Measurements from ENCODE around the gene LHPP.
"Not testable (repeated sequence)": the region's sequence is repeated elsewhere in the genome, so short reads cannot be mapped to it uniquely, and the experiment has no call there.

Gene LHPP

DNA sequence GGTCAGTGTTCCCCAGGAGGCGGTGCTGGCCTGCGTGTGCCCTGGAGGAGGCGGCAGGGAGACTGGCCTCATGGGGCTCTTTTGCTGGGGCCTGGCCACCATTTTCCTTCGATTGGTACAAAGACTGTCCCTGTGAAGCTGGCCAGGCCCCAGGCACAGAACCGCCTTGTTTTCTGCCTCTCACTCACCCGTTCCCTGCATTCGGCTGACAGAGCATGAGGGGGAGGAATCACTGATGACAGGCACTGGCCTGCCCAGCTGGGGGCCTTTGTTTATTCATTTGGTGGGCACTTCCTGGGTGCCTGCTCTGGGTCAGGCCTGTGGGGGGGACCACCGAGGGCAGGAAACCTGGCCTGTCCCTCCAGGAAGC lies 143.4 kb downstream of the LHPP start:
- Mint-ChIP-seq H3K36me3 (no peaks in the 10 kb centered on the region), H3K9me3 (no peaks in the 10 kb centered on the region), H3K4me1 (peaks cover 1% of the 10 kb centered on the region), H3K27ac (no peak overlapping the region), H3K4me3 (no peak overlapping the region), H3K27me3 (peaks cover 4% of the 10 kb centered on the region)
- no peak for DNase-seq
- CTCF ChIA-PET = no interaction called here

DNA sequence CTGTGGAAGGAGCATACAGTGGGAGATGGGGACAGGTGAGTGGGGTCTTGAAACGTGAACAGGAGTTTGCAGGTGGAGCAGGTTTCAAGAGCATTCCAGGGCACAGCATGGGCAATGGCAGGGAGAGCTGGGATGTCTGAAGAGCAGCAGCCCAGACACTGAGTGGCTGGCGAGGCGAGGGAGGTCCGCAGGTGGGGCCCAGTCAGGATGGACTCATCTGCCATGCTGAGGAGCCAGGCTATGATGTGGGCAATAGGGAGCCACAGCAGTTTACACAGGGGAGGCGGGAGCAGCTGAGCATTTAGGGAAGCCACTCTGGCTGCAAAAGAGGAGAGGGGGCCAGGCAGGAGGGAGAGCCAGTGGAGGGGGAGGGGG lies 143.8 kb downstream of the LHPP start:
- no peaks in the 10 kb centered on the region for H3K9me3 Mint-ChIP-seq
- no peak overlapping the region for H3K27ac Mint-ChIP-seq

DNA sequence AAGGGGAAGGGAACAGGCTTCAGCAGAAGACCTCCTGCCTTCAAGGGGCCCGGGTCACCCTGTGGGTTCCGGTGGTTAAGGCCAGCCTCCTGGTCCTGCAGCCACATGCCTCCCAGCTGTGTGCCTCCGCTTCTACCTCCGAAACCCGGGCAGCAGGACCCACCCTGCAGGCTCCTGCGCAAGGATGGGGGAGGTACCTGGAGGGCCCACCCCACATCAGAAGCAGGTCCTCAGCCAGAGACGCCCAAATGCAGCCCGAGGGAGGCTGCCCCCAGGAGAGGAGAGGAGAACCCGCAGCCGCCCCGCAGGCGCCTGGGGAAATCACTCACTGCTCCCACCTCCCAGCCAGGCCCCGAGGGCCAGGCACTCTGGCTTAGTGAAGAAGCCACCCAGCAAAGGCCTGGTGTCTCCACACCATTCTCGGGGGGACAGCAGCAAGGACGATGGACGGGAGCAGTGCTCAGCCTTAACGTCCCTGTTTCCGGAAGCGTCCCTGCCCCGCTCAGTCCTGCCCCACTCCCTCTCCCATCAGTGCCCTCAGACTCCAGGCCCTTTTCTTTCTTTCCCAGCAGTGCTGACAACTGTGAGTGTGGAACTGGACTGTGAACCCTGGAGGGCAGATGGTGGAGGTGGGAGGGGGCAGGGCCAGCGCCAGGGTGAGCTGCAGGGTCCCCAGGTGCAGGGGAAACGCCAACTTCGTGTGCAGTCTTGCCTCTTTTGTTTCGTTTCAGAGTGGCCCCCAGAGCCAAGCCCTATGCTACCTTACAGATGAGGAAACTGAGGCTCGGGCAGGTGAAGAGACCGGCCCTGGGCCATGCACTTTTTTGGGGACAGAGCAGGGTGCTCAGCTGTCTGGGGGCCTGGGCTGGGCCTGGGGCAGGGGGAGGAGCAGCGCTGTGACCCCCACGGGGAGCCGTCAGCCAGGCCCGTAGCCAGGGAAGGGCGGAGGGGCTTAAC lies 144.5 kb downstream of the LHPP start:
- no peak overlapping the region for H3K27ac Mint-ChIP-seq
- no peak for DNase-seq
- peaks cover 5% of the 10 kb centered on the region for H3K4me1 Mint-ChIP-seq
- H3K9me3 Mint-ChIP-seq = no peaks in the 10 kb centered on the region
- no peaks in the 10 kb centered on the region for H3K36me3 Mint-ChIP-seq
- H3K4me3 Mint-ChIP-seq = no peak overlapping the region
- peaks cover 4% of the 10 kb centered on the region for H3K27me3 Mint-ChIP-seq
- CTCF ChIA-PET = no interaction called here

More for the DNA sequence above, 143.8 kb downstream of the LHPP start:
- no peak for DNase-seq
- Mint-ChIP-seq H3K4me1 (peaks cover 3% of the 10 kb centered on the region), H3K36me3 (no peaks in the 10 kb centered on the region), H3K4me3 (no peak overlapping the region), H3K27me3 (peaks cover 4% of the 10 kb centered on the region)
- CTCF ChIA-PET = no interaction called here

DNA sequence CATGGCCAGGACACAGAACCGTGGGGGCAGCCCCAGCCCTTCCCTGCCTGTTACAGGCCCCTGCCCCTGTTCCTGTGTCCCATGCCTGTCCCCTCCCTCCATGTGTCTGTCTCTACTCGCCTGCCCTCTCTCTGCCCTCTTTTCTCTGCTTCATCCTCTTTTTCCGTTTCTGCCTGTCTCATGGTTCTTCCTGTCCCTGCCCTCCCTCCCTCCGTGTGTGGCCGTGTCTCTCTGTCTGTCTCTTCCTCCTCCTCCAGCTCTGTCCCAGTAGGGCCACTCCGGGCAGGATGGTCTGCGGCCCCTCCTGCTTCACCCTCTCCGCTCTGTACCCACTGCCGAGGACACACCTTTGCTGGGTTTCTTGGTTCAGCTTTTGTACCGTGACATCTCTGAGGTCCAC lies 145.2 kb downstream of the LHPP start:
- no peaks in the 10 kb centered on the region for H3K9me3 Mint-ChIP-seq
- peaks cover 10% of the 10 kb centered on the region for H3K4me1 Mint-ChIP-seq
- peaks cover 4% of the 10 kb centered on the region for H3K27me3 Mint-ChIP-seq
- no peak for DNase-seq
- no peak overlapping the region for H3K27ac Mint-ChIP-seq
- no peaks in the 10 kb centered on the region for H3K36me3 Mint-ChIP-seq
- H3K4me3 Mint-ChIP-seq = no peak overlapping the region
- CTCF ChIA-PET = no interaction called here

DNA sequence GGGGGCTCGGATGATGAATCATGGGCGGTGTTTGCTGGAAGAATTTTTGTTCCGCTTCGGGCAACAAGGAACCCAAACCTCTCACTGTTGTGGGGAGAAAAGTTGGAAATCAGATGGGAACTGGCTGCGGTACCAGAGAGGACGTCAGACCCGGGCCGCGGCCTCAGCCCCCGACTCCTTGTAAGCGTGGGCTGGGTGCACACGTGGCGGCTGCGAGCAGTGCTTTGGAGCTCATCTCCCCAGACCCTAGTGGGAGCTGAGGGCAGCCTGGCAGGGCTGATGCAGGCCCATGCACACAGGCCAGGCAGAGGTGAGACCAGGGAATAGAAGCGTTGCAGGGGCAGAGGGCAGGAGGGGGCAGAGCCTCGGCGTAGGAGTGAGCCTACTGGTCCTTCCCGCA lies 146.1 kb downstream of the LHPP start:
- H3K4me1 Mint-ChIP-seq = peaks cover 19% of the 10 kb centered on the region

DNA sequence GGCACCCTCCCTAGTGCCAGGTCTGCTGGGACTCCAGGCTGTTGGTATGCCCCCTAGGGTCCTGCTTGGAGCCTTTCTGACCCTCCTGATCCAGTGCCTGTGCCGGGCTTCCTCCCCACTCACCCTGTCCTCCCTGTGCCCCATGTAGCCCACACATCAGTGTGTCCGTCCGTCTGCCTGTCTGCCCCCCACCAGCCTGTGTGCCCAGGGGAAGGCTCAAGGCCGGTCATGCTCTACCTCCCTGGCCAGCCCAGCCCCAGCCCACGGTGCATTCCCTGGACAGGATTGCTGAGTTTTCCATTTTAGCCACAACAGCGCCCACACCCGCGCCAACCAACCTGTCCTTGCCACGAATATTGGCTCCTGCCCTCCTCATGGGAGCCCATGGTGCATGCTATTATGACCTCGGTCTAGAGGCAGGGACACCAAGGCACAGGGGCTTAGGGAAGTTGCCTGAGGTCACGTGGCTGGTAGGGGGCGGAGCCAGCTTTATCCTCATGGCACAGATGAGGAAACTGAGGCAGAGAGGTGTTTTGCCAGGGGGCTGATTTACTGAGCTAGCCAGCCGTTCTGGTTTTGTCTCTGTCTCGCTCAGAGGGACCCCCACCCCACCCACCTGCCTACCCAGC lies 146.6 kb downstream of the LHPP start:
- Mint-ChIP-seq H3K4me3 (no peak overlapping the region), H3K27me3 (peaks cover 4% of the 10 kb centered on the region), H3K9me3 (no peaks in the 10 kb centered on the region), H3K4me1 (peaks cover 21% of the 10 kb centered on the region), H3K27ac (no peak overlapping the region), H3K36me3 (no peaks in the 10 kb centered on the region)
- no peak for DNase-seq
- CTCF ChIA-PET = no interaction called here

More for the DNA sequence above, 146.1 kb downstream of the LHPP start:
- no peak overlapping the region for H3K27ac Mint-ChIP-seq
- peaks cover 4% of the 10 kb centered on the region for H3K27me3 Mint-ChIP-seq
- no peaks in the 10 kb centered on the region for H3K36me3 Mint-ChIP-seq
- H3K4me3 Mint-ChIP-seq = no peak overlapping the region
- no peaks in the 10 kb centered on the region for H3K9me3 Mint-ChIP-seq
- DNase-seq = no peak
- CTCF ChIA-PET = no interaction called here

DNA sequence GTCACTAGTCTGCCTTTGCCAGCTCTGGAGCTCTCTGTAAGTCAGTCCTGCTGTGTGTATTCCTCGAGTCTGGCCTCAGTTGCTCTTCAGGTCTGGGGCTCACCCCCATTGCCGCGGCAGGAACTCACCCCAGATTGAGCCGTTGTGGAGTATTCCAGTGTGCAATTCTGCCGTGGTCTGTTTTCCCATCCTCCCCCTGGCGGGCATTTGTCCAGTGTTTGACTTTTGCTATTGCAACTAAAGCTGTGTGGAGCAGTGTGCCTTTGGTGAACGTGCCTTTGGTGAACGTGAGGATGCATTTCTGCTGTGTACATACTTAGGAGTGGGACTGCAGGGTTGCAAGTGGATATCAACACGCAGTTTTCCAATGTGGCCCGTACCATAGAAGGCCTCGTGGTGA lies 148.1 kb downstream of the LHPP start:
- no peak overlapping the region for H3K4me3 Mint-ChIP-seq
- H3K27ac Mint-ChIP-seq = no peak overlapping the region
- peaks cover 4% of the 10 kb centered on the region for H3K27me3 Mint-ChIP-seq
- DNase-seq = no peak
- no peaks in the 10 kb centered on the region for H3K9me3 Mint-ChIP-seq
- CTCF ChIA-PET = no interaction called here
- H3K4me1 Mint-ChIP-seq = peaks cover 33% of the 10 kb centered on the region
- no peaks in the 10 kb centered on the region for H3K36me3 Mint-ChIP-seq

DNA sequence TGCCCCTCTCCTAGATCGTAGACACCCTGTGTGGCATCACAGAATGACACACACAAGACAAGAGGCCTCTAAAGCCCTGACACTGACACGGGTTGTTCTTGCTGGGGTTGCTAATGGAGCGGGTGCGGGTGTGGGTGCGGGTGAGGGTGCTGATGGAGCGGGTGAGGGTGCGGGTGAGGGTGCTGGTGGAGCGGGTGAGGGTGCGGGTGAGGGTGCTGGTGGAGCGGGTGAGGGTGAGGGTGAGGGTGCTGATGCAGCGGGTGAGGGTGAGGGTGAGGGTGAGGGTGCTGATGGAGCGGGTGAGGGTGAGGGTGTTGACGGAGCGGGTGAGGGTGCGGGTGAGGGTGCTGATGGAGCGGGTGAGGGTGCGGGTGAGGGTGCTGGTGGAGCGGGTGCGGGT lies 148.6 kb downstream of the LHPP start:
- H3K9me3 Mint-ChIP-seq, H3K36me3 Mint-ChIP-seq, DNase-seq, H3K4me3 Mint-ChIP-seq, H3K27ac Mint-ChIP-seq, H3K27me3 Mint-ChIP-seq, CTCF ChIA-PET: not testable (repeated sequence)
- H3K4me1 Mint-ChIP-seq = peaks cover 38% of the 10 kb centered on the region

DNA sequence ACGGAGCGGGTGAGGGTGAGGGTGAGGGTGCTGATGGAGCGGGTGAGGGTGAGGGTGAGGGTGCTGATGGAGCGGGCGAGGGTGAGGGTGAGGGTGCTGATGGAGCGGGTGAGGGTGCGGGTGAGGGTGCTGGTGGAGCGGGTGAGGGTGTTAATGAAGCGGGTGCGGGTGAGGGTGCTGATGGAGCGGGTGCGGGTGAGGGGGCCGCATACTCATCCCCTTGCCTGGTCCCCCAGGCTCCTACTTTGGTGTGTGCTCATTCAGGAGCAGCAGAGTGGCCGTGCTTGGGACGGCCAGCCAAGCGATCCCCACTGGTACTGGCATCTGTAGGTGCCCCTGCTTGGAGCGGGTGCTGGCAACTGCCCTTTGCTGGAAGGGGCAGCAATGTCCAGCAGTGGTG lies 149.2 kb downstream of the LHPP start:
- H3K36me3 Mint-ChIP-seq, H3K9me3 Mint-ChIP-seq, H3K27me3 Mint-ChIP-seq, H3K4me3 Mint-ChIP-seq, DNase-seq, CTCF ChIA-PET: not testable (repeated sequence)
- Mint-ChIP-seq H3K27ac (peak overlapping the region; percentile 65), H3K4me1 (peaks cover 38% of the 10 kb centered on the region)

DNA sequence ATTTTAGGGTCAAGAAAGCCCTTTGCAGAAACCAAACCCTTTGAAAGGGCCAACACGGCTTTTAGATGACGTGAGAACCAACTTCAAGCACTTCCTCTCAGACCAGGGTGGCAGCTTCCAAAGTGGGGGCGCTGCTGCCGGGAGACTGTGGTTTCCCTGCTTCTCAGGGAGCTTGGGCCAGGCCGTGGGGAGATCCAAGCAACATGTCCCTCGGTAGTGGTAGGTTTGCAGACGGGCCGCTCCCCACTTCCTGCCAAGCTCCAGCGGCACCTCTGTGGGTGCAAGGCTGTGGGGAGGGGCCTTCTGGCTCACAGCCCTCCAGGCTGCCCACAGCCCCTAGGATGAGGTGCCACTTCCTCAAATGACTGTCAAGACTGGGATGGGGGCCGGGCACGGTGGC lies 150.1 kb downstream of the LHPP start:
- Mint-ChIP-seq H3K36me3 (peaks cover 2% of the 10 kb centered on the region), H3K27me3 (peaks cover 4% of the 10 kb centered on the region), H3K9me3 (no peaks in the 10 kb centered on the region), H3K4me3 (no peak overlapping the region), H3K4me1 (peaks cover 38% of the 10 kb centered on the region), H3K27ac (peak overlapping the region; percentile 68)
- CTCF ChIA-PET = no interaction called here
- peak; percentile 72 for DNase-seq

DNA sequence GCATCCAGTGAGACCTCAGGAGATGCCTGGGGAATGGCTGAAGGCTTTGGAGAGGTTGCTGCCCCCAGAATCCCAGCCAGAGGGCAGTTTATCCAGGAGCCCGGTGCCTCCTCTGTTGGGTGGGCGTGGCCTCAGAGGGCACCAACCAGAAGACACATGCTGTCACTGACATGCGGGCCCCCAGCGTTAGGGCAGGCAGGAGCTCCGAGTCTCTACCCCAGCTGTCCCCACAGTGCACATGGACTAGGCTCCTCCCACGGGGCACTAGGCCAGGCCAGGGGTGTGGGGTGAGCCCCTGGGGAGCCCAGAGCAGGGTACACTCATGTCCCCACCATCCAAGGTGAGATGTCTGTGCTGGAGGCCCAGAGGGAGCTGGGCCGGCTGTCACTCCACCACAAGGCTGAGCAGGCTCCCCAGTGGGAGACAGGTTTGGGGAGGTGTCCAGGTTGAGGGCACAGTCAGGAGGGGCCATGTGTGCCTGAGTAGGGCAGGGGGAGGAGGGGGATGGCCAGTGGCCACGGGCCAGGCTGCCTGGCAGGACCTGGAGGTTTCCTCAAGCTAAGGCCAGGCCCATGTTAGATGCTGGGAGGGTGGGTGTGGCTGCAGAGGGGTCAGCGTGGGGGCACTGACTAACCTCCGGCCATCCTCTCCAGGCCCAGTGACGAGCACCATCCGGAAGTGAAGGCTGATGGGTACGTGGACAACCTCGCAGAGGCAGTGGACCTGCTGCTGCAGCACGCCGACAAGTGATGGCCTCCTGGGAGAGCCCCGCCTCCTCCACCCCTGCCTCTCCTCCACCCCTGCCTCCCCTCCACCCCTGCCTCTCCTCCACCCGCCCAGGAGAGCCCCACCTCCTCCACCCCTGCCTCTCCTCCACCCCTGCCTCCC lies 151.2 kb downstream of the LHPP start:
- Mint-ChIP-seq H3K27ac (peak overlapping the region; percentile 68), H3K27me3 (peaks cover 4% of the 10 kb centered on the region), H3K36me3 (peaks cover 5% of the 10 kb centered on the region), H3K4me1 (peaks cover 41% of the 10 kb centered on the region), H3K4me3 (no peak overlapping the region), H3K9me3 (no peaks in the 10 kb centered on the region)
- DNase-seq = peak; percentile 35
- CTCF ChIA-PET = interaction anchor here (0.8 kb wide), 1 partner anchor 129 kb away, joined by 4 read pairs; no protein-coding TSS in a partner anchor

DNA sequence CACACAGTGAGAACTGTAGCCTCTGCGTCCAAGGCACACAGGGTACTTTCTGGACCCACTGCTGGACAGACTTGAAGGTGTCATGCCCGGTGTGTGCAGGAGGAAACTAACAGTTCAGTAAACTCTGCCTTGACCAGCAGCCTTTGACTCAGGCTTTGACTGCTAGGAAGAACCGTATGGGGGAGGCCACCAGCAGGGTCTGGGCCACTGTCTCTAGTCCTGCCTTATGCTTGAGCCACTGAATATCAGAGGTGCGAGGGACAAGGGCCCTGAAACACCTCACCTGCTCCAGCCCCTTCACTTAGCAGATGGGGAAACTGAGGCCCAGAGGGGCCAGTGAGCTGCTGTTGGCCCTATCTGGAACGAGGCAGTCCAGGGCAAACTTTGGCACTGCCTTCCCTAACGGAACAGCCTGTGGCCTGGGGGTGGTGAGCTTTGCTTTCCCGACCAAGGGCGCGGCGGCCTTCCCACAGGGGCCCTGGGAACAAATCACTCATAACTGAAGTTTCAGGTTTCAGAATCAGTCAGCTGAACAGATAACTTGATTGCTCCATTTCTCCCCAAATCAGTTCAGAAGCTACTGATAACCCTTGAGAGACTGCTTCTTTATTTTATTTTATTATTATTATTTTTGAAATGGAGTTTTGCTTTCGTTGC lies 152.5 kb downstream of the LHPP start:
- no peaks in the 10 kb centered on the region for H3K27me3 Mint-ChIP-seq
- peaks cover 6% of the 10 kb centered on the region for H3K36me3 Mint-ChIP-seq
- H3K27ac Mint-ChIP-seq = peak overlapping the region; percentile 45
- CTCF ChIA-PET = no interaction called here
- H3K4me3 Mint-ChIP-seq = no peak overlapping the region
- H3K4me1 Mint-ChIP-seq = peaks cover 46% of the 10 kb centered on the region
- DNase-seq = no peak
- H3K9me3 Mint-ChIP-seq = no peaks in the 10 kb centered on the region

DNA sequence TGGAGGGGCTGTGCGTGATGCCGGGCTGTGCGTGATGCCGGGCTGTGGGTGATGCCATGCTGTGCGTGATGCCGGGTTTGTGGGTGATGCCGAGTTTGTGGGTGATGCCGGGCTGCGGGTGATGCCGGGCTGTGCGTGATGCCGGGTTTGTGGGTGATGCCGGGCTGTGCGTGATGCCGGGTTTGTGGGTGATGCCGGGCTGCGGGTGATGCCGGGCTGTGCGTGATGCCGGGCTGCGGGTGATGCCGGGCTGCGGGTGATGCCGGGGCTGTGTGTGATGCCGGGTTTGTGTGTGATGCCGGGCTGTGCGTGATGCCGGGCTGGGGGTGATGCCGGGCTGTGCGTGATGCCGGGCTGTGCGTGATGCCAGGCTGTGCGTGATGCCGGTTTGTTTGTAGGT lies 153.6 kb downstream of the LHPP start:
- H3K4me1 Mint-ChIP-seq = peaks cover 48% of the 10 kb centered on the region
- no peaks in the 10 kb centered on the region for H3K27me3 Mint-ChIP-seq
- H3K27ac Mint-ChIP-seq = no peak overlapping the region
- H3K36me3 Mint-ChIP-seq = peaks cover 7% of the 10 kb centered on the region
- CTCF ChIA-PET = no interaction called here
- H3K9me3 Mint-ChIP-seq = no peaks in the 10 kb centered on the region
- DNase-seq = no peak
- no peak overlapping the region for H3K4me3 Mint-ChIP-seq
